IPS DF 19.7 (cell line): ENCODE data around the gene EVL.
"Not testable (repeated sequence)": the region's sequence is repeated elsewhere in the genome, so short reads cannot be mapped to it uniquely, and the experiment has no call there.

Source experiments
- DNase-seq: peaks from one replicate; pipeline ENCODE4 v3.0.0-alpha.2; 2013; ENCODE audit warnings: low read depth, low spot score

EVL gene

GRCh38 chr14:100146531-100147091, 81.4 kb downstream of the EVL start:
- DNase-seq: no peak

- no peak for DNase-seq
Measured at GRCh38 chr14:100147181-100147631, 82.0 kb downstream of the EVL start.

GRCh38 chr14:100147691-100148464, 82.7 kb downstream of the EVL start:
- no peak for DNase-seq

GRCh38 chr14:100148837-100149731, 83.9 kb downstream of the EVL start:
- DNase-seq: no peak

GRCh38 chr14:100149851-100150611, 84.8 kb downstream of the EVL start:
- DNase-seq: no peak

GRCh38 chr14:100150932-100151587, 85.8 kb downstream of the EVL start:
- no peak for DNase-seq

- DNase-seq: no peak
Measured at GRCh38 chr14:100152091-100152490, 86.9 kb downstream of the EVL start.

GRCh38 chr14:100153560-100153959, 88.3 kb downstream of the EVL start:
- no peak for DNase-seq

- peak; percentile 77 for DNase-seq
Measured at GRCh38 chr14:100155049-100155621, 89.9 kb downstream of the EVL start.

- DNase-seq: no peak
Measured at GRCh38 chr14:100155756-100156616, 90.8 kb downstream of the EVL start.

GRCh38 chr14:100156776-100157175, 91.6 kb downstream of the EVL start:
- DNase-seq: no peak

- not testable (repeated sequence) for DNase-seq
Measured at GRCh38 chr14:100157548-100158232, 92.5 kb downstream of the EVL start.

- no peak for DNase-seq
Measured at GRCh38 chr14:100158566-100159093, 93.4 kb downstream of the EVL start.

GRCh38 chr14:100159094-100159864, 94.1 kb downstream of the EVL start, which contains the start of gene DEGS2:
TSS of gene DEGS2 (minus strand) at chr14:100159645. CDS start at chr14:100159587, 58 bp downstream.
- DNase-seq: no peak

- DNase-seq: no peak
Measured at GRCh38 chr14:100159865-100160533, 94.8 kb downstream of the EVL start.

- no peak for DNase-seq
Measured at GRCh38 chr14:100160534-100160916, 95.3 kb downstream of the EVL start.

GRCh38 chr14:100165376-100165775, 100.2 kb downstream of the EVL start:
- DNase-seq: no peak
